ENCODE data around the gene SH3BP5L. TPM values are rescaled to one million over a fixed set of nuclear protein-coding genes. Genes with fewer than 3 reads are reported as not detected.
"Not testable (repeated sequence)": the region's sequence is repeated elsewhere in the genome, so short reads cannot be mapped to it uniquely, and the experiment has no call there.

Gene SH3BP5L
- total RNA-seq, 4 donors from 2014 or later, result 25.2 to 32.0 (median 30.0) TPM

- Histone ChIP-seq H3K4me1 (no peaks in the 10 kb centered on the region), H3K4me3 (replicated peaks in 1 of 3) (no peak overlapping the region), H3K9me3 (no peaks in the 10 kb centered on the region), H3K27ac (no peak overlapping the region), H3K36me3 (no peaks in the 10 kb centered on the region), H3K27me3 (no peaks in the 10 kb centered on the region)
- intact Hi-C loops (cut with DNase I), result no loop called here
- TF ChIP-seq POLR2A (IDR thresholded peaks at IDR 0.05) (no peak), CTCF (IDR thresholded peaks at IDR 0.05) (no peak)
- 84 to 87% methylated on average over 6 of the region's 6 CpGs for WGBS, 2 donors
- DNase-seq, result no peak
These were observed 23.3 kb downstream of the SH3BP5L start for GRCh38 chr1:248802454-248802853.

GRCh38 chr1:248800459-248800858 lies 25.3 kb downstream of the SH3BP5L start:
- no peak for TF ChIP-seq POLR2A (IDR thresholded peaks at IDR 0.05)
- TF ChIP-seq CTCF (IDR thresholded peaks at IDR 0.05), result no peak
- Histone ChIP-seq H3K27ac (no peak overlapping the region), H3K9me3 (no peaks in the 10 kb centered on the region), H3K4me3 (replicated peaks in 1 of 3) (no peak overlapping the region), H3K36me3 (no peaks in the 10 kb centered on the region), H3K27me3 (no peaks in the 10 kb centered on the region), H3K4me1 (no peaks in the 10 kb centered on the region)
- DNase-seq, result no peak
- intact Hi-C loops (cut with DNase I), result no loop called here
- WGBS, 2 donors, result 73 to 84% methylated on average over 3 of the region's 3 CpGs

- H3K27ac ChIP-seq, result no peak overlapping the region
These were observed 26.9 kb downstream of the SH3BP5L start for GRCh38 chr1:248798791-248799190.

GRCh38 chr1:248794663-248795062 lies 31.1 kb downstream of the SH3BP5L start:
- 82 to 86% methylated on average over 5 of the region's 5 CpGs for WGBS, 2 donors
- H3K9me3 ChIP-seq; H3K4me1 ChIP-seq; intact Hi-C loops (cut with DNase I); H3K27ac ChIP-seq; H3K27me3 ChIP-seq; H3K4me3 ChIP-seq (replicated peaks in 1 of 3); H3K36me3 ChIP-seq; DNase-seq: not testable (repeated sequence)

More at GRCh38 chr1:248798791-248799190, 26.9 kb downstream of the SH3BP5L start:
- no peaks in the 10 kb centered on the region for H3K27me3 ChIP-seq
- TF ChIP-seq CTCF (IDR thresholded peaks at IDR 0.05), result no peak
- no peak for TF ChIP-seq POLR2A (IDR thresholded peaks at IDR 0.05)
- intact Hi-C loops (cut with DNase I), result no loop called here
- H3K36me3 ChIP-seq, result no peaks in the 10 kb centered on the region
- no peak overlapping the region for H3K4me3 ChIP-seq (replicated peaks in 1 of 3)
- no peaks in the 10 kb centered on the region for H3K9me3 ChIP-seq
- DNase-seq, result no peak
- WGBS, 2 donors, result 74 to 86% methylated on average over 3 of the region's 3 CpGs
- H3K4me1 ChIP-seq, result no peaks in the 10 kb centered on the region

GRCh38 chr1:248793592-248793991 lies 32.1 kb downstream of the SH3BP5L start:
- Histone ChIP-seq H3K36me3 (no peaks in the 10 kb centered on the region), H3K27ac (no peak overlapping the region), H3K9me3 (no peaks in the 10 kb centered on the region), H3K27me3 (no peaks in the 10 kb centered on the region), H3K4me1 (no peaks in the 10 kb centered on the region), H3K4me3 (replicated peaks in 1 of 3) (no peak overlapping the region)
- intact Hi-C loops (cut with DNase I), result no loop called here
- no peak for TF ChIP-seq CTCF (IDR thresholded peaks at IDR 0.05)
- DNase-seq, result no peak

GRCh38 chr1:248792342-248792741 lies 33.4 kb downstream of the SH3BP5L start:
- H3K36me3 ChIP-seq, result no peaks in the 10 kb centered on the region
- H3K27me3 ChIP-seq, result no peaks in the 10 kb centered on the region
- H3K9me3 ChIP-seq, result no peaks in the 10 kb centered on the region
- intact Hi-C loops (cut with DNase I), result no loop called here
- WGBS, 2 donors, result 76 to 88% methylated on average over 5 of the region's 5 CpGs
- no peaks in the 10 kb centered on the region for H3K4me1 ChIP-seq
- no peak overlapping the region for H3K27ac ChIP-seq
- H3K4me3 ChIP-seq (replicated peaks in 1 of 3), result no peak overlapping the region
- TF ChIP-seq POLR2A (IDR thresholded peaks at IDR 0.05) (no peak), CTCF (IDR thresholded peaks at IDR 0.05) (no peak)
- no peak for DNase-seq
